ENCODE results near the gene SPAG17. TPM values are rescaled to one million over a fixed set of nuclear protein-coding genes. Genes with fewer than 3 reads are reported as not detected.
A peak's percentile ranks its signal among the peaks of the same experiment; 100 is the strongest.

The SPAG17 gene
- polyA plus RNA-seq, 1 donor (not counting 4 experiments of a cell fraction or from before 2014, with no cell fraction given) = 0.52 TPM

- FAIRE-seq = no peak
- H3K9me1 ChIP-seq (ENCODE audit: control insufficient read depth, extremely low read depth, insufficient read depth, low read length) = no peaks in the 10 kb centered on the region
- peaks cover 5 to 15% of the 10 kb centered on the region in 2 experiments for H3K36me3 ChIP-seq (ENCODE audit: control insufficient read depth in 2 of 2, extremely low read depth in 1 of 2, insufficient read depth in 2 of 2, low read length in 2 of 2)
- H3K4me3 ChIP-seq (ENCODE audit: control insufficient read depth in 2 of 3, extremely low read depth in 1 of 3, insufficient read depth in 2 of 3, low read depth in 1 of 3, low read length in 3 of 3) = peak overlapping the region; percentile 93 to 100 (median 97)
- TF ChIP-seq CTCF (optimal IDR thresholded peaks at IDR 0.05 in 1 of 3, IDR thresholded peaks at IDR 0.05 in 1 of 3, conservative IDR thresholded peaks at IDR 0.05 in 1 of 3; ENCODE audit: extremely low read depth in 1 of 3, insufficient read depth in 2 of 3, low read length in 3 of 3) (no peak), EZH2 (IDR thresholded peaks at IDR 0.05; ENCODE audit: low read length) (no peak)
- no peaks in the 10 kb centered on the region for H3K9me3 ChIP-seq (ENCODE audit: control insufficient read depth, low read depth, low read length)
- peak overlapping the region; percentile 100 for H2AFZ ChIP-seq (ENCODE audit: control insufficient read depth, low read length)
- H3K27me3 ChIP-seq (ENCODE audit: control insufficient read depth, extremely low read depth, insufficient read depth, low read length) = no peaks in the 10 kb centered on the region
- dilution Hi-C loops (cut with MboI; ENCODE audit: extremely low pct_ligation_motif_present, low sequenced_read_pairs) = no loop called here
- peaks cover 16% of the 10 kb centered on the region for H3K4me1 ChIP-seq (ENCODE audit: control insufficient read depth, extremely low read depth, insufficient read depth, low read length)
- no peak for DNase-seq (ENCODE audit: low read depth, low spot score)
- no peaks in the 10 kb centered on the region for H4K20me1 ChIP-seq (ENCODE audit: control insufficient read depth, extremely low read depth, insufficient read depth, low read length)
- peak overlapping the region; percentile 79 for H3K4me2 ChIP-seq (ENCODE audit: control insufficient read depth, extremely low read depth, insufficient read depth, low read depth, low read length)
- H3K79me2 ChIP-seq (ENCODE audit: control insufficient read depth, insufficient read depth, low read length) = peaks cover 78% of the 10 kb centered on the region
- H3K9ac ChIP-seq (ENCODE audit: control insufficient read depth, extremely low read depth, insufficient read depth, low read length) = peak overlapping the region; percentile 92
- peak overlapping the region; percentile 75 for H3K27ac ChIP-seq (ENCODE audit: control insufficient read depth, insufficient read depth, low read length)
Observed at GRCh38 chr1:117930484-117930883, 254.5 kb downstream of the SPAG17 start.

- H3K4me1 ChIP-seq (ENCODE audit: control insufficient read depth, extremely low read depth, insufficient read depth, low read length) = peaks cover 16% of the 10 kb centered on the region
- FAIRE-seq (no peak), DNase-seq (ENCODE audit: low read depth, low spot score) (no peak)
- peaks cover 81% of the 10 kb centered on the region for H3K79me2 ChIP-seq (ENCODE audit: control insufficient read depth, insufficient read depth, low read length)
- H2AFZ ChIP-seq (ENCODE audit: control insufficient read depth, low read length) = peak overlapping the region; percentile 100
- no peaks in the 10 kb centered on the region for H4K20me1 ChIP-seq (ENCODE audit: control insufficient read depth, extremely low read depth, insufficient read depth, low read length)
- H3K9me3 ChIP-seq (ENCODE audit: control insufficient read depth, low read depth, low read length) = no peaks in the 10 kb centered on the region
- no peak for TF ChIP-seq EZH2 (IDR thresholded peaks at IDR 0.05; ENCODE audit: low read length)
- TF ChIP-seq CTCF (optimal IDR thresholded peaks at IDR 0.05 in 1 of 3, IDR thresholded peaks at IDR 0.05 in 1 of 3, conservative IDR thresholded peaks at IDR 0.05 in 1 of 3; ENCODE audit: extremely low read depth in 1 of 3, insufficient read depth in 2 of 3, low read length in 3 of 3) = no peak
- H3K36me3 ChIP-seq (ENCODE audit: control insufficient read depth in 2 of 2, extremely low read depth in 1 of 2, insufficient read depth in 2 of 2, low read length in 2 of 2) = peaks cover 5 to 15% of the 10 kb centered on the region in 2 experiments
- peak overlapping the region; percentile 93 to 100 (median 97) for H3K4me3 ChIP-seq (ENCODE audit: control insufficient read depth in 2 of 3, extremely low read depth in 1 of 3, insufficient read depth in 2 of 3, low read depth in 1 of 3, low read length in 3 of 3)
- H3K9ac ChIP-seq (ENCODE audit: control insufficient read depth, extremely low read depth, insufficient read depth, low read length) = peak overlapping the region; percentile 92
- dilution Hi-C loops (cut with MboI; ENCODE audit: extremely low pct_ligation_motif_present, low sequenced_read_pairs) = no loop called here
- peak overlapping the region; percentile 75 for H3K27ac ChIP-seq (ENCODE audit: control insufficient read depth, insufficient read depth, low read length)
- peak overlapping the region; percentile 79 for H3K4me2 ChIP-seq (ENCODE audit: control insufficient read depth, extremely low read depth, insufficient read depth, low read depth, low read length)
- no peaks in the 10 kb centered on the region for H3K9me1 ChIP-seq (ENCODE audit: control insufficient read depth, extremely low read depth, insufficient read depth, low read length)
- no peaks in the 10 kb centered on the region for H3K27me3 ChIP-seq (ENCODE audit: control insufficient read depth, extremely low read depth, insufficient read depth, low read length)
Observed at GRCh38 chr1:117930173-117930447, 254.9 kb downstream of the SPAG17 start.
